ENCODE data around the gene CMTM7. TPM values are rescaled to one million over a fixed set of nuclear protein-coding genes. Genes with fewer than 3 reads are reported as not detected.

Gene CMTM7
- total and polyA plus RNA-seq, 2 of the 13 experiments (the other 11 are each of a cell fraction or from before 2014, with no cell fraction given): 20.9 to 21.4 TPM

GRCh38 chr3:32502118-32502945 lies 110.7 kb downstream of the CMTM7 start, which contains the start of gene CMTM6 (continued):
- TF ChIP-seq ZNF503 (CRISPR knock-in tag; IDR thresholded peaks at IDR 0.05): no peak
- no peak for TF ChIP-seq ZNF652 (CRISPR knock-in tag; IDR thresholded peaks at IDR 0.05; ENCODE audit: borderline replicate concordance, low read depth)
- TF ChIP-seq ZSCAN25 (CRISPR knock-in tag; IDR thresholded peaks at IDR 0.05): no peak
- TF ChIP-seq CBX2 (IDR thresholded peaks at IDR 0.05; ENCODE audit: low read depth, low read length): no peak
- TF ChIP-seq CBX2 (CRISPR knock-in tag; IDR thresholded peaks at IDR 0.05; ENCODE audit: low read depth): no peak
- no peak for TF ChIP-seq ZNF451 (CRISPR knock-in tag; IDR thresholded peaks at IDR 0.05)
- TF ChIP-seq DMTF1 (CRISPR knock-in tag; IDR thresholded peaks at IDR 0.05): no peak
- no peak for TF ChIP-seq SNAPC2 (CRISPR knock-in tag; IDR thresholded peaks at IDR 0.05)
- no peak for TF ChIP-seq RFXAP (CRISPR knock-in tag; IDR thresholded peaks at IDR 0.05; ENCODE audit: borderline replicate concordance)
- TF ChIP-seq XRCC5 (optimal IDR thresholded peaks at IDR 0.05; ENCODE audit: low read length): no peak
- TF ChIP-seq FOXC1 (CRISPR knock-in tag; IDR thresholded peaks at IDR 0.05; ENCODE audit: borderline replicate concordance): no peak; the same call in 1 of the 2 replicates
- TF ChIP-seq KDM4B (CRISPR knock-in tag; IDR thresholded peaks at IDR 0.05): no peak
- no peak for TF ChIP-seq ZSCAN12 (CRISPR knock-in tag; IDR thresholded peaks at IDR 0.05)
- TF ChIP-seq ZBTB44 (CRISPR knock-in tag; IDR thresholded peaks at IDR 0.05): no peak
- TF ChIP-seq ZBTB8A (CRISPR knock-in tag; IDR thresholded peaks at IDR 0.05; ENCODE audit: borderline replicate concordance, low read depth): no peak
- no peak for TF ChIP-seq HOXA7 (CRISPR knock-in tag; IDR thresholded peaks at IDR 0.05)
- TF ChIP-seq FOXJ3 (CRISPR knock-in tag; IDR thresholded peaks at IDR 0.05; ENCODE audit: borderline replicate concordance): no peak
- TF ChIP-seq ZNF557 (CRISPR knock-in tag; IDR thresholded peaks at IDR 0.05): no peak
- no peak for TF ChIP-seq TBL1XR1 (IDR thresholded peaks at IDR 0.05; ENCODE audit: borderline replicate concordance, low read length, partially characterized antibody)
- TF ChIP-seq MED8 (CRISPR knock-in tag; IDR thresholded peaks at IDR 0.05; ENCODE audit: insufficient replicate concordance): no peak
- no peak for TF ChIP-seq ZBTB3 (CRISPR knock-in tag; IDR thresholded peaks at IDR 0.05; ENCODE audit: borderline replicate concordance, low read depth)
- TF ChIP-seq SIX4 (CRISPR knock-in tag; IDR thresholded peaks at IDR 0.05): peak; percentile 7; the same call in 1 of the 2 replicates
- peak; percentile 76; the same call in 1 of the 2 replicates for TF ChIP-seq KLF9 (CRISPR knock-in tag; IDR thresholded peaks at IDR 0.05; ENCODE audit: low read depth)
- TF ChIP-seq MEF2D (CRISPR knock-in tag; IDR thresholded peaks at IDR 0.05): no peak
